HG03558 (cell line): ENCODE data around the gene GGA1.

Source experiments
- ATAC-seq: cut with Tn5 transposase; IDR thresholded peaks from one replicate; pipeline ENCODE4 v1.9.1; 2021; ENCODE audit warnings: moderate number of reproducible peaks; ENCODE audit not compliant: unreplicated experiment; ENCODE audit errors: extremely low read depth

The GGA1 gene

DNA sequence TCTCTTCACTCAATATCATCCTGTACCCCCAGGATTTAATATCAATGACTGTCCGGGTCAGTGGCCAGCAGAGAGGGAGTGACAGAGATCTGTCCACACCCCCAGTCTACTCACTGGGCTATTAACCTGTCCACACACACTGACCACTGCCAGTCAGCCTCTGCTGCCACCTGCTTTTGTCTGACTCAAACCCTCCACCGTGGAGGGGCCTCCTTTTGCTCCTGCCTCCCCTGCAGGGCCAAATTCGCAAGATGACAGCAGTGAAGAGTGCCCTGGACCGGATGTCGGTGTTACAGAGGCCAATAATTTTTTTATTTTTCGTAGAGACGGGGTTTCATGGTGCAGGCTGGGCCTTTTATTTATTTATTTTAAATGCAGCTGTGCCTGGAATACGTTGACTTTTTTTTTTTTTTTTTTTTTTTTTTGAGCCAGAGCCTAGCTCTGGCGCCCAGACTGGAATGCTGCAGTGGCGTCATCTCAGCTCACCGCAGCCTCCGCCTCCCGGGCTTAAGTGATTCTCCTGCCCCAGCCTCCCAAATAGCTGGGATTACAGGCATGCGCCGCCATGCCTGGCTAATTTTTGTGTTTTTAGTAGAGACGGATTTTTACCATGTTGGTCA, 55.0 kb downstream of the GGA1 start:
- no peak for ATAC-seq

DNA sequence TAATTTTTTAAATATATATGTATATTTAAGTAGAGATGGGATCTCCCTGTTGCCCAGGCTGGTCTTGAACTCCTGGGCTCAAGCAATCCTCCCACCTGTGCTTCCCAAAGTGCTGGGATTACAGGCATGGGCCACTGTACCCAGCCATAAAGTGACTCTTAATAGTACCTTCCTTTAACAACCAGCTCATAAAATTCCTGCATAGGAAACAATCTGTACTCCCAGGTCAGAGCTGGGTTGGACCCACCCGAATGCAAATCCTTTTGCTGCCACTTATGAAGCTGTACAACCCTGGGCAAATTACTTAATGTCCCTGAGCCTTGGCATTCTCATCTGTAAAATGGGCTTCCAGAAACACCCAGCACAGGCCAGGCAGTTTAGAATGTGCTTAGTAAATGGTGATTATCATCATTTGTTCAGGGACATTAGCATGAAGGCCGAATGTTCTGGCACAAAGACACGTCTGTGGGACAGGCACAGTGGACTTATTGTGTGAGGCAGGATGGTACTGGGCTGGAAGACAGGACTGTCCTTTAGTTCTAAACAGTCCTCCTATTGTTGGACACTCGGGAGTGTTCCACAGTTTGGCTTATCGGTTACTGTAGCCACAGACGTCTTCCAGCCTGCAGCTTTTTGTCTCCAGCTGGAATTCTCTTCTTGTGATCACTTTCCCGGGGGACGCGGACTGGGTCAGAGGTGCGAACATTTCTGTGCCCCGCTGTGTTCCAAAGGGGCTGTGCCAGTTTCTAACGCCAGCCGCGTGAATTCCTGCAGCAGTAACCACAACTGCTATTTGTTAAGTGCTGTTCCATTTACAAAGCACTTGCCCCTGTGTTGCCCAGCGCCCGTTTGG, 55.8 kb downstream of the GGA1 start:
- no peak for ATAC-seq

DNA sequence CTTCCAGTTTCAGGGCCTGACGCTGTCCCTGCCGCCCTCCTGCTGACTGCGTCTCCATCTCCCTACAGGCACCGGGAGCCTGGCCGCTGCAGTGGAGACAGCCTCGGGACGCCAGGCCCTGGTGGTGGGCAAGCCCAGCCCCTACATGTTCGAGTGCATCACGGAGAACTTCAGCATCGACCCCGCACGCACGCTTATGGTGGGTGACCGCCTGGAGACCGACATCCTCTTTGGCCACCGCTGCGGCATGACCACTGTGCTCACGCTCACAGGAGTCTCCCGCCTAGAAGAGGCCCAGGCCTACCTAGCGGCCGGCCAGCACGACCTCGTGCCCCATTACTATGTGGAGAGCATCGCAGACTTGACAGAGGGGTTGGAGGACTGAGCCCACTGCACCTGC, 56.9 kb downstream of the GGA1 start:
- ATAC-seq, result no peak

DNA sequence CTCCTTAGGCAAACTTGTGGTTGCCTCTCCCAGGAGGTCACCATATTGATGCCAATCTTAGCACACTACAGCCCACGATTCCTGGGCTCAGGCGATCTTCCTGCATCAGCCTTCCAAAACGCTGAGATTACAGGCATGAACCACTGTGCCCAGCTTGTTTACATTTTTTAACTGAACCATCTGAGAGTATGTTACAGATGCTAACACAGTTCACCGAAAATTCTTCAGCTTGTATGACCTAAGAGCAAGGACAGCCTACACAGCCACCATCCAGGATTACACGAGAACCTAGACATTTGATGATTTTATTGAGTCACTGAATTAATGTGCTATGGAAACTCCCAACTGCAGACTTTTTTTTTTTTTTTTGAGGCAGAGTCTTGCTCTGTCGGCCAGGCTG, 61.0 kb downstream of the GGA1 start:
- no peak for ATAC-seq

DNA sequence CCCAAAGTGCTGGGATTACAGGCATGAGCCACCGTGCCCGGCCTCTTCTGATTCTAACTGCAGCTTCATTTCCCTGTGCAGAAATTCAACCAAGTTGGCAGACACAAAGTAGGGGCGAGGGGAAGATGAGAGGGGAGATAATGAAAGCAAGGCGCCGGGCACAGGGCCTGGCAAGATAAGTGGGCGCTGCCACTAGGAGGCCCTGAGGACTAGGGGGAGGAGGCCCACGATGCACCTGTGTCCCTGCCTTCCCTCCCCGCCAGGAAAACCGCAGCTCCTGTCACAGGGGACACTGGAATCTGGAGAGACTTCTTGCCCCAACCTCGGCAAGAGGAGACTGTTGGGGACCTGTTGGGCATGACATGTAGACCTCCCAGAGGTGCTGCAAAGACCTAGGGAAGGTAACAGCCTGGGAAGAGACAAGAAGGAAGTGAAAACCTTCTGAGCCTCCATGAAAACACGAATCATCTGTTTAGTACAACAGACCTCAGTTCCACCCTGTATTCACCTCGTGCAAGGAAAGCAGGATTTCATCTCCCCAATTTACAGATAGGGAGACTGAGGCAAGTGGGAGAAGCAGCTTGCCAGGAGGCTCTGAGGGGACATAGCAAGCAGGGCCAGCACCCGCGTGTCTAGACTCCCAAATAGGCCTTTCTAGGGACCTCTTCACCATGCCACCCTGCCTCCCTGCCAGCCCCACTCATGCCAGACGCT, 63.7 kb downstream of the GGA1 start:
- no peak for ATAC-seq

DNA sequence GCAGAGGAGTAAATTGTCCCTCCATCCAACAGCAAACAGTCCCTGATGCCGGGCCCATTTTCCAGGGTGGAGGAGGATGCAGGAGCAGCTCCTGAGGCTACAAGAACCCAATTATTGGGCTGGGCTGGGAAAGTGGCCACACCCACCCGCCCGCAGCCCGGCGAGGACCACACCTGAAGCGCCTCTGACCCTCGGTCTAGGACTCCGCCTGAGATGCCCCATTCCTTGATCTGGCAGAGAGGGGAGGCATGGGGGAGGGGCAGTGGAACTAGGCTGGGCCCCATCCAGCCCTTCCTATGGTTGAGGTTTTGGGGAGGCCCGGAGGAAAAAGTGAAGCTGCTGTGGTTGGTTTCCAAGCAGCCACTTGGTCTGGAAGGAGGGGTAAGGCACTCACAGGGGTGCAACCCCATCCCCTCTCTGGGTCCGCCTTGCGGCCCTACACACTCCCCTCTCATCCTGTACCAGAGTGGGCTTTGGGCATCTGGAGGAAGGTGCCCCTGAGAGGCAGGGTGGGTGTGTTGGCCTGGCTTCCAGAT, 64.4 kb downstream of the GGA1 start:
- ATAC-seq, result no peak

GRCh38 chr22:37674248-37674647, 65.6 kb downstream of the GGA1 start:
- ATAC-seq, result no peak

DNA sequence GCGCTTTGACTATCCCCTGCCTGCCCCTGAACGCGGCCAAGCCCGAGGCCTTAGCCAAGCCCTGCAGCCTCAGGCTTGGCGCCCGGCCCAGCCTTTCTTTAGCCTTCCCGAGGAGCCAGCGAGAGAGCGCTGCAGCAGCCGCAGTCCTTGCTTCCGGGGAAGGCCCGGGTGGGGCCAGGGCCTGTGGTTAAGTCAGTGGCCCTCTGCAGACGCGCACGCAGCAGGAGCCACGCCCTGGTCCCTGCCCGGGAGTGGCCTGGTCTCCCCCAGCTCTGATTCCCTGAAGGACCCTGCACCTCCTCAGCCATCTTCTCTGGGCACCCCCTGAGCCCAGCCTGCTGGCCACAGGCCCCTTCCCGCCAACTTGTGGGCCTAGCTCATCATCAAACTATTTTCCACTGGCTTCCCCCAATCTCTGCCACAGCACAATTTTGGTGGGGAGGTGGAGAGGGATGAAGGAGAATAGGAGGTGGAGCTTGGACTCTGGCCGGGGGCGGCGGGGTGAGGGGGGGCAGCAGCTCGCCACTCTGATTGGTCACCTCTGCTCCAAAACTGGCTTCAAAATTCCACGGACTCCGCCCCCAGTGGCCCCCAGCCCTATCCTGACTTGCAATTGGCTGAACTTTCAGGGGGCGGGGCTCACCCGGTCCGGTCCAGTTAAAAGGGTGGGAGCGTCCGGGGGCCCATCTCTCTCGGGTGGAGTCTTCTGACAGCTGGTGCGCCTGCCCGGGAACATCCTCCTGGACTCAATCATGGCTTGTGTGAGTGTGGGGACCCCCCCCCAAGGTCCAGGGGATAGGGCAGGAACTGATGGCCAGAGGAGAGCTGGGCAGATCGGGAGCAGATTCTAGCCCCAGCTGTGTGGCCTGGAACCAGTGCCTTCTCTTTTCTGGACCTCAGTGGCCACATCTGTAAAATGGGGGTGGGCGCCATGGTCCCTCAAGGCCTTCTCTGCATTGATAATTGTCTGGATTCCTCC, 66.6 kb downstream of the GGA1 start, which contains the start of gene LGALS1:
Gene LGALS1, plus strand, starts transcription at position 686 of the 979 bp plus-strand sequence. Its CDS starts 67 bp downstream, at position 753.
- ATAC-seq, result peak; percentile 42

GRCh38 chr22:37675930-37676735, 67.5 kb downstream of the GGA1 start:
- no peak for ATAC-seq

- no peak for ATAC-seq
Measured at GRCh38 chr22:37676736-37677492, 68.3 kb downstream of the GGA1 start.

DNA sequence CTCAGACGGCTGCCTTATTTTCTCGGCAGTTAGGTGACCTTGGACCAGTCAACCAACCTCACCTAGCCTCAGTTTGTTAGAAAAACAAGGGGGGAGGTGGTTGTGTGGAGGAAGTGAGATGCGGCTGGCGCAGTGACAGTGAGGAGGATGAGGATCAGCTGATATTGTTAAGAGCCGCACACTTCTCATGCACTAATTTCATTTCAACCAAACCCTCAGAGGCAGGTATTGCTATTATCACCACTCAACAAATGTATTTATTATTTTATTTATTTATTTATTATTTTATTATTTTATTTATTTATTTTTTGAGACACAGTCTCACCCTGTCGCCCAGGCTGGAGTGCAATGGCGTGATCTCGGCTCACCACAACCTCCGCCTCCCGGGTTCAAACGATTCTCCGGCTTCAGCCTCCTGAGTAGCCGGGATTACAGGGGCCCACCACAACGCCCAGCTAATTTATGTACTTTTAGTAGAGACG, 68.9 kb downstream of the GGA1 start:
- no peak for ATAC-seq

- no peak for ATAC-seq
Measured at GRCh38 chr22:37678372-37678771, 69.7 kb downstream of the GGA1 start.

DNA sequence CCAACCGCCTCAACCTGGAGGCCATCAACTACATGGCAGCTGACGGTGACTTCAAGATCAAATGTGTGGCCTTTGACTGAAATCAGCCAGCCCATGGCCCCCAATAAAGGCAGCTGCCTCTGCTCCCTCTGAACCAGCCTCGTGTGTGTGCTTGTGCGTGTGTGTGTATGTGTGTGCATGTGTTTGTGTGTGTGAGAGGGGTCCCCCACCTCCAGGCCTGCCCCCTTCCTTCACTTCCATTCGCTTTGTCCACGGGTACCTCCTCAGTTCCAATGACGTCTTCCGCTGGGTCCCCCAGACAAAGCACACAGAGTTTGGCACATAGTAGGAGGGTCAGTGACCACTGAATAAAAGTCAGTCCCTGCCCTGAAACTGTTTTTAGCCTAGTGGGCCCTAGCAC, 71.0 kb downstream of the GGA1 start:
- ATAC-seq, result no peak

GRCh38 chr22:37680191-37680851, 71.7 kb downstream of the GGA1 start:
- ATAC-seq, result no peak

- no peak for ATAC-seq
Measured at GRCh38 chr22:37681001-37681424, 72.4 kb downstream of the GGA1 start.

- no peak for ATAC-seq
Measured at GRCh38 chr22:37681556-37682049, 73.0 kb downstream of the GGA1 start.
